Tibial artery (tissue), 4 donors: ENCODE results near the gene RASD1.

ENCODE experiments used
- DNase-seq, 2 donors: peaks; one replicate each; pipeline ENCODE4 v3.0.0-alpha.2; 2019
- H3K27ac ChIP-seq, 2 donors: fragments of 200-600 bp; sonication (generic) in 1 of 2; 1 replicate in 1 of 2; 2 replicates in 1 of 2; pipeline ENCODE4 v1.5.1; 2018 to 2019; ENCODE audit warnings: mild to moderate bottlenecking in 1 of 2
- H3K27me3 ChIP-seq, 2 donors: fragments of 200-600 bp; sonication (generic) in 1 of 2; one replicate each; pipeline versions ENCODE4 v1.5.1 to v1.6.0; 2016 to 2019
- H3K36me3 ChIP-seq, 3 donors: fragments of 200-600 bp; sonication (generic) in 2 of 3; one replicate each; pipeline ENCODE4 v1.5.1; 2016 to 2019; ENCODE audit warnings: mild to moderate bottlenecking in 2 of 3
- H3K4me1 ChIP-seq, 4 donors: fragments of 200-600 bp; sonication (generic) in 2 of 4; 1 replicate in 3 of 4; 2 replicates in 1 of 4; pipeline ENCODE4 v1.5.1; 2016 to 2019
- H3K4me3 ChIP-seq, 2 donors: fragments of 200-600 bp; sonication (generic) in 1 of 2; 1 replicate in 1 of 2; 2 replicates in 1 of 2; pipeline ENCODE4 v1.5.1; 2018 to 2019; ENCODE audit warnings: mild to moderate bottlenecking in 2 of 2
- H3K9me3 ChIP-seq, 3 donors: fragments of 200-600 bp; sonication (generic) in 1 of 3; one replicate each; pipeline ENCODE4 v1.5.1; 2016 to 2019
- CTCF ChIP-seq, 2 experiments: fragments of 200-600 bp in 1 of 2; fragments of 450-650 bp in 1 of 2; IDR thresholded peaks; one replicate each; pipeline ENCODE4 v1.5.1; 2017 to 2019; ENCODE audit warnings: antibody characterized with exemption in 2 of 2, mild to moderate bottlenecking in 1 of 2, moderate library complexity in 1 of 2
- intact Hi-C: fragments of 100-400 bp; cut with DNase I; formaldehyde crosslinking; loops from one replicate; pipeline ENCODE4 v1.15.0; 2023; ENCODE audit warnings: low total_unique reads

RASD1 gene

GRCh38 chr17:17540935-17541639 is 44.9 kb upstream of the RASD1 start:
- Histone ChIP-seq H3K27me3 (no peaks in the 10 kb centered on the region), H3K27ac (no peak overlapping the region), H3K36me3 (no peaks in the 10 kb centered on the region), H3K4me1 (peaks cover 0 to 68% (median 35%) of the 10 kb centered on the region in 4 donors), H3K4me3 (no peak overlapping the region), H3K9me3 (no peaks in the 10 kb centered on the region)
- intact Hi-C loops = no loop called here
- no peak for TF ChIP-seq CTCF (IDR thresholded peaks at IDR 0.05)
- DNase-seq = no peak

GRCh38 chr17:17540278-17540906 is 44.2 kb upstream of the RASD1 start:
- no peak overlapping the region for H3K27ac ChIP-seq
- intact Hi-C loops = no loop called here
- H3K36me3 ChIP-seq = no peaks in the 10 kb centered on the region
- peaks cover 0 to 68% (median 35%) of the 10 kb centered on the region in 4 donors for H3K4me1 ChIP-seq
- no peak for DNase-seq
- no peaks in the 10 kb centered on the region for H3K27me3 ChIP-seq
- no peak for TF ChIP-seq CTCF (IDR thresholded peaks at IDR 0.05)
- no peaks in the 10 kb centered on the region for H3K9me3 ChIP-seq
- no peak overlapping the region for H3K4me3 ChIP-seq

- no peaks in the 10 kb centered on the region for H3K27me3 ChIP-seq
- H3K4me1 ChIP-seq = peaks cover 0 to 65% (median 32%) of the 10 kb centered on the region in 4 donors
- peak overlapping the region in 1 of 2 donors; percentile 55 for H3K27ac ChIP-seq
- H3K36me3 ChIP-seq = no peaks in the 10 kb centered on the region
- intact Hi-C loops = no loop called here
- no peak for TF ChIP-seq CTCF (IDR thresholded peaks at IDR 0.05)
- no peak overlapping the region for H3K4me3 ChIP-seq
- no peak for DNase-seq
- no peaks in the 10 kb centered on the region for H3K9me3 ChIP-seq
Measured at GRCh38 chr17:17539591-17539990, 43.4 kb upstream of the RASD1 start.

- Histone ChIP-seq H3K36me3 (no peaks in the 10 kb centered on the region), H3K27ac (peak overlapping the region; percentile 3 to 55), H3K4me1 (peaks cover 0 to 61% (median 32%) of the 10 kb centered on the region in 4 donors), H3K27me3 (no peaks in the 10 kb centered on the region), H3K4me3 (no peak overlapping the region), H3K9me3 (no peaks in the 10 kb centered on the region)
- no peak for TF ChIP-seq CTCF (IDR thresholded peaks at IDR 0.05)
- intact Hi-C loops = no loop called here
- no peak for DNase-seq
Measured at GRCh38 chr17:17538417-17539391, 42.5 kb upstream of the RASD1 start.

- no peak overlapping the region for H3K4me3 ChIP-seq
- no peak for TF ChIP-seq CTCF (IDR thresholded peaks at IDR 0.05)
- no peak for DNase-seq
Measured at GRCh38 chr17:17537311-17538099, 41.3 kb upstream of the RASD1 start.

More at GRCh38 chr17:17537311-17538099, 41.3 kb upstream of the RASD1 start:
- Histone ChIP-seq H3K36me3 (no peaks in the 10 kb centered on the region), H3K9me3 (no peaks in the 10 kb centered on the region), H3K4me1 (peaks cover 0 to 55% (median 32%) of the 10 kb centered on the region in 4 donors), H3K27ac (peak overlapping the region in 1 of 2 donors; percentile 55), H3K27me3 (no peaks in the 10 kb centered on the region)
- intact Hi-C loops = no loop called here
